ENCODE results near the gene PIM1.

The PIM1 gene

DNA sequence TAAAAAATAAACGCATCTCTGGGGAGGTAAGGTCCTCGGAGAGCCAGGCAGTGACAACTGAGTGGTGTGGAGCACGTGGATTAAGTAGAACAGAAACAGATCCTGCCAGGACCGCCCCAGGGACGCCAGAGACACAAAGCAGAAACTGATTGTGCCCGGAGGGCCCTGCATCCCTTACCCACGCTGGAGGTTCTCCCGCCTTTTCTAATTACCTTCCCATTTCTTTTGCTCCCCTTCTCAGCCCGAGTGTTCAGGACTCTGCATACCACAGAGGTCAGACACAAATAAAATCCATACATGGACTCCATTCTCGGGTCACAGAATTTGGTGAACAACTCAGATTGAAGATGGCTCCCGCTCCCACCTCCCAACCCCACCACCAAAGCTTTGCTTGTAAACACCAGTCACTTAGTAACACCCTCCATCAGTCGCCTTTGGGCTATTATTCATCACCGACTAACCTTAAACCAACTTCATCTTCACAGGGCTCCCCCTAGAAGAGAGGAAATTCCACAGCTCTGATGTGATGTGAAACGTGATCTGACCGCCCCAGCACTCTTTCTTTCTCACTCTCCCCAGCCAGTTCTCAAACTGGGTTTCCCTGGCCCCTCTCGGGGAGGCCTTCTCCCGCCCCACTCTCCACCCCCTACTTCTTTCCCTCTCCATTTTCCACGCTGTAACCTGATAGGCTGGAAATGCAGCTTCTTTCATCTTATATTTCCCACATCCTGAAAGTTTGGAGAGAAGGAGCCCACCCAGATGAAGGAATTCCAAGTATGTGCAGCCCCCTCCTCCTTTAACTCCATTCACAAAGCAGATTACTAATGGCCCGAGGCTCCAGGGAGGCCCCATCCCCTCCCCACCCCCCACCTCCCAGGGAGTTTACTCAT is 32.5 kb upstream of the PIM1 start:
- peak; percentile 31 to 34 (median 32) for DNase-seq (ENCODE audit: low read depth in 3 of 3)

DNA sequence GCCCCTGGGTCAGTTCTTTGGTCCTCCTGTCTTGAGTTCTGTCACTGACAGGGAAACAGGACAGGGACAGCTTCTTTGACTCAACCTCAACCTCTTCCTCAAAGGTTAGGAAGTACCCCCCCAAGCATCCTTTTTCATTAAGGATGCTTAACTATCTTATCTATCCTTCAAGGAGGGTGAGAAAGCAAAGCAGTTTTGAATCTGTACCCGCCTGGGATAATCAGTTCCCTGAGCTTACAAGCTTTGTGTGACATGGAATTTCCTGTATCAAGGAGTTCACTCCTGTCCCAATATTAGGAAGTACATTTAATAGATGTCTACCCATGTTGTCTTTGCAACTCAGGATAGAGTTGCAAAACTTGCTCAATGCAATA is 31.1 kb upstream of the PIM1 start:
- no peak for DNase-seq (ENCODE audit: low read depth in 3 of 3)

GRCh38 chr6:37139230-37139962 is 30.6 kb upstream of the PIM1 start:
- no peak for DNase-seq (ENCODE audit: low read depth in 3 of 3)

- no peak for DNase-seq (ENCODE audit: low read depth in 3 of 3)
These were observed 29.8 kb upstream of the PIM1 start for GRCh38 chr6:37140145-37140544.

DNA sequence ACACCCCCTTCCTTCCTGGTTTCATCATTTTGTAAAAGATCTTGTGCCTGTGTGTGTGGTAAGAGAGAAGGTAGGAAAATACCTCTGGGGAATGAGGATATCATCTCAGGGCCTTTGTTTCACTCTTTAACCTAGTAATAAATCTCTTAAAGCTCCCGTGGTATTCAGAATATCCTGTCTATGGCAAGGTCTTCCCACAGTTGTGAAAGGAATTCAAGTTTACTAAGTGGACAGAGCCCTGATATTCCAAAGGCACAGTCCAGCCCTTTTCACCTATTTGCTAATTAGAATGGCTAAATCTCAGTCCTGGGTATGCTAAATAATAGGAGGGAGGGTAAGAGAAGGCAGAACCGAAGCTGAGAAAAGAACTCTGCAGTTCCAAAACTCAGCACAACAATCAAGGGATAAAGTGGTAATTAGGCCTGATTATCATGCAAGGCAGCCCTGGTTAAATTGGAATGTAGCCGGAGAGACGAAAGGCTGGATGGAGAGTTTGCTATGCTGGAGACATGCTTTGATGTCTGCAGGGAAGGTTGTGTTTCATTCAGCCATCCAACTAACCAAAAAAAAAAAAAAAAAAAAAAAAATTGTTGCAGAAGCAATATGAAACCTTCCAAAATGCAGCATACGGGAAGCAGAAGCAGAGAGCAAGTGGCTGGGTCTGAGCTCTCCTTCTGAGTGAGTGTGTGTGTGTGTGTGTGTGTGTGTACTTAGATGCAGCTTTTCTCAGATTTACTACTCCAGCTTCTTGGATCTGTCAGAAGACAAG is 28.5 kb upstream of the PIM1 start:
- DNase-seq (ENCODE audit: low read depth in 3 of 3), result no peak

GRCh38 chr6:37142050-37142614 is 27.8 kb upstream of the PIM1 start:
- no peak for DNase-seq (ENCODE audit: low read depth in 3 of 3)

DNA sequence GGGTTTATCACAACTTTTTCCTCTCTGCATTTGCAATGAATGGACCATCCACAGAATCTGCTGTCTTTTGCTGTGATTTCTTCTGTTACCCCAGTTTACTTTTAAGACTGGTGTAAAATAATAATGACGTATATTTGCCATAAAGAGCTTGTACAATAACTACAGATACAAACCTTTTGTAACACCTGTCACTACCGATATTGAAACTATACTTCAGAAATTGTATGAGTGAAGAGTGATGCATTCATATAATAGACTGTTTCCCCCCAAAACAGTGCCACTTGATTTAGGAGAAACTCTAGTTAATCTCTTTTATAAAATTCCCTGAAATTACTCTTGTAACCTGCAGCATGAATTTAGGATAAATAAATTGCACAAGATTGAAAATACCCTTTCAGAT is 26.4 kb upstream of the PIM1 start:
- DNase-seq (ENCODE audit: low read depth in 3 of 3), result no peak

DNA sequence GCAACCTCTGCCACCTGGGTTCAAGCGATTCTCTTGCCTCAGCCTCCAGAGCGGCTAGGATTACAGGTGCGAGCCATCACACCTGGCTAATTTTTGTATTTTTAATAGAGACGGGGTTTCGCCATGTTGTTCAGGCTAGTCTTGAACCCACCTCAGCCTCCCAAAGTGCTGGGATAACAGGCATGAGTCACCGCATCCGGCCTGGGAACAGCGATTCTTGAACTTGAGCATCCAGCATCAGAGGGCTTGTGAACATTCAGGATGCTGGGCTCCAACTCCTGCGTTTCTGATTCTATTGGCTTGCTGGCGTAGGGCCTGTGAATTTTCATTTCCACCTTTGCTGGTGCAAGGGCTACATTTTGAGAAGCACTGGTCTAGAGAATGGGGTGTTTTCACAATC is 24.5 kb upstream of the PIM1 start:
- DNase-seq (ENCODE audit: low read depth in 3 of 3), result no peak

DNA sequence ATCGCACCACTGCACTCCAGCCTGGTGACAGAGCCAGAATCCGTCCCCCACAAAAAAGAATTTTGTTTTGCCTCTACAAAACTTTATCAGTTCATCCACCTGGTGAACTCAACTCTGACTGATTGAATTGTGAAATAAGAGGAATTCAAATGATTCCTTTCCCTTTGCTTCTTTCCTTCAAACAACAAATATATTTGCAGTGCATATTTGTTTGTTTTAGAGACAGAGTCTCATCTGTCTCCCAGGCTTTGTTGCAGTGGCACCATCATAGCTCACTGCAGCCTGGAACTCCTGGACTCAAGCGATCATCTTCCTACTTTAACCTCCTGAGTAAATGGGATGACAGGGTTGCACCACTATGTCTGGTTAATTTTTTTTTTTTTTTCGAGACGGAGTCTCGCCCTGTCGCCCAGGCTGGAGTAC is 23.2 kb upstream of the PIM1 start:
- no peak for DNase-seq (ENCODE audit: low read depth in 3 of 3)

- DNase-seq (ENCODE audit: low read depth in 3 of 3), result no peak
These were observed 20.2 kb upstream of the PIM1 start for GRCh38 chr6:37149745-37150144.

DNA sequence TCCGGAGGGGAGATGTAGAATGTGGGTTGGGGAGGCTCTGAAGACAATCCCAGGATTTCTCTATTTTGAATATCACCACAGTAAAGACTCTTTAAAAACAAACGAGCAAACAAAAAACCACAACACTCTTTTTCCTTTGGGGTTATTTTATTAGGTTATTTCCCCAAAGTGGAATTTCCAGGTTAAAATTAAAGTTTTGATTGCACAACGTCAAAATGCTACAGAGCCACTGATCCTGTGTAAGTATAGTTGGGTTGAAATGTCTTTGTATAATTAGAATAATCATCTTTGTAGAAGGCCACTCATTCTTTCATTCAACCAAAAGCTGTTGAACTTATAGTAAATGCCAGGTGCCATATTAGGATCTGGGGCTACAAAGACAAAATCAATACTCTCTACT is 19.6 kb upstream of the PIM1 start:
- DNase-seq (ENCODE audit: low read depth in 3 of 3), result no peak

GRCh38 chr6:37155394-37156312 is 14.3 kb upstream of the PIM1 start:
- DNase-seq (ENCODE audit: low read depth in 3 of 3), result peak in 2 of 3 donors; percentile 41 to 68

GRCh38 chr6:37158508-37158907 is 11.4 kb upstream of the PIM1 start:
- no peak for DNase-seq (ENCODE audit: low read depth in 3 of 3)

- no peak for DNase-seq (ENCODE audit: low read depth in 3 of 3)
These were observed 8.8 kb upstream of the PIM1 start for GRCh38 chr6:37160922-37161778.

GRCh38 chr6:37162740-37163139 is 7.2 kb upstream of the PIM1 start:
- DNase-seq (ENCODE audit: low read depth in 3 of 3), result no peak

- no peak for DNase-seq (ENCODE audit: low read depth in 3 of 3)
These were observed 1.7 kb upstream of the PIM1 start for GRCh38 chr6:37168163-37168758.

GRCh38 chr6:37168811-37169495 is 999 bp upstream of the PIM1 start:
- DNase-seq (ENCODE audit: low read depth in 3 of 3), result no peak

GRCh38 chr6:37170273-37171200 is 585 bp downstream of the PIM1 start:
- peak in 1 of 3 donors; percentile 41 for DNase-seq (ENCODE audit: low read depth in 3 of 3)
